Head of caudate nucleus (tissue), 42 donors: ENCODE data around the gene PHIP.
A peak's percentile ranks its signal among the peaks of the same experiment; 100 is the strongest.
"Not testable (repeated sequence)": the region's sequence is repeated elsewhere in the genome, so short reads cannot be mapped to it uniquely, and the experiment has no call there.

Experiments
- DNase-seq, 42 donors: peaks; one replicate each; pipeline versions ENCODE4 v3.0.0 to v3.0.0-alpha.2; 2020 to 2021; ENCODE audit warnings: mixed read lengths in 7 of 42
- intact Hi-C: fragments of 100-400 bp; cut with DNase I; formaldehyde crosslinking; loops from one replicate; pipeline ENCODE4 v1.15.0; 2022

Gene PHIP

GRCh38 chr6:79078075-79078969 lies at the start of gene PHIP:
Gene PHIP (minus strand): TSS chr6:79078254. CDS start chr6:79078068, 186 bp downstream.
- intact Hi-C loops = loop anchor here (5.0 kb wide), 2 partner anchors 154 to 459 kb away; partner anchors contain the start of genes HMGN3 and LCA5
- peak; percentile 82 to 97 (median 93) for DNase-seq

GRCh38 chr6:79127660-79128059 lies 49.6 kb upstream of the PHIP start:
- no peak for DNase-seq
- intact Hi-C loops = no loop called here

- intact Hi-C loops = no loop called here
- DNase-seq = no peak
Measured at GRCh38 chr6:79119217-79119616, 41.2 kb upstream of the PHIP start.

- intact Hi-C loops = no loop called here
Measured at GRCh38 chr6:79117752-79118151, 39.7 kb upstream of the PHIP start.

GRCh38 chr6:79115553-79116182 lies 37.6 kb upstream of the PHIP start:
- DNase-seq = no peak
- intact Hi-C loops = no loop called here

More at GRCh38 chr6:79117752-79118151, 39.7 kb upstream of the PHIP start:
- no peak for DNase-seq

- intact Hi-C loops = no loop called here
Measured at GRCh38 chr6:79111549-79111948, 33.5 kb upstream of the PHIP start.

GRCh38 chr6:79101164-79101563 lies 23.1 kb upstream of the PHIP start:
- intact Hi-C loops = no loop called here
- no peak for DNase-seq

More at GRCh38 chr6:79111549-79111948, 33.5 kb upstream of the PHIP start:
- DNase-seq = no peak

GRCh38 chr6:79100304-79100703 lies 22.2 kb upstream of the PHIP start:
- intact Hi-C loops = no loop called here
- no peak for DNase-seq

GRCh38 chr6:79094938-79095337 lies 16.9 kb upstream of the PHIP start:
- intact Hi-C loops = no loop called here
- DNase-seq = no peak

GRCh38 chr6:79091801-79092200 lies 13.7 kb upstream of the PHIP start:
- intact Hi-C loops, DNase-seq: not testable (repeated sequence)

- DNase-seq = no peak
- intact Hi-C loops = no loop called here
Measured at GRCh38 chr6:79089552-79090404, 11.7 kb upstream of the PHIP start.

- no peak for DNase-seq
- intact Hi-C loops = no loop called here
Measured at GRCh38 chr6:79084693-79085092, 6.6 kb upstream of the PHIP start.

- intact Hi-C loops = no loop called here
- DNase-seq = no peak
Measured at GRCh38 chr6:79082304-79082703, 4.2 kb upstream of the PHIP start.

- intact Hi-C loops = no loop called here
- no peak for DNase-seq
Measured at GRCh38 chr6:79081663-79082062, 3.6 kb upstream of the PHIP start.

- intact Hi-C loops = loop anchor here (5.0 kb wide), 2 partner anchors 153 to 458 kb away; partner anchors contain the start of genes HMGN3 and LCA5
- peak in 10 of 42 donors; percentile 2 to 42 (median 10) for DNase-seq
Measured at GRCh38 chr6:79079561-79080041, 1.5 kb upstream of the PHIP start.

- intact Hi-C loops = loop anchor here (5.0 kb wide), 2 partner anchors 155 to 460 kb away; partner anchors contain the start of genes HMGN3 and LCA5
- peak in 10 of 42 donors; percentile 13 to 70 (median 38) for DNase-seq
Measured at GRCh38 chr6:79077715-79078074, 359 bp downstream of the PHIP start.

GRCh38 chr6:79076782-79077641 lies 1.0 kb downstream of the PHIP start:
- DNase-seq = peak; percentile 81 to 97 (median 91)
- intact Hi-C loops = loop anchor here (5.0 kb wide), 2 partner anchors 155 to 460 kb away; partner anchors contain the start of genes HMGN3 and LCA5

GRCh38 chr6:79076160-79076559 lies 1.9 kb downstream of the PHIP start:
- intact Hi-C loops = loop anchor here (5.0 kb wide), 2 partner anchors 156 to 461 kb away; partner anchors contain the start of genes HMGN3 and LCA5
- no peak for DNase-seq
